ENCODE measurements around the gene MTA1. TPM values are rescaled to one million over a fixed set of nuclear protein-coding genes. Genes with fewer than 3 reads are reported as not detected.

The MTA1 gene
- total RNA-seq, 1 donor from 2014 or later: 42.0 TPM

DNA sequence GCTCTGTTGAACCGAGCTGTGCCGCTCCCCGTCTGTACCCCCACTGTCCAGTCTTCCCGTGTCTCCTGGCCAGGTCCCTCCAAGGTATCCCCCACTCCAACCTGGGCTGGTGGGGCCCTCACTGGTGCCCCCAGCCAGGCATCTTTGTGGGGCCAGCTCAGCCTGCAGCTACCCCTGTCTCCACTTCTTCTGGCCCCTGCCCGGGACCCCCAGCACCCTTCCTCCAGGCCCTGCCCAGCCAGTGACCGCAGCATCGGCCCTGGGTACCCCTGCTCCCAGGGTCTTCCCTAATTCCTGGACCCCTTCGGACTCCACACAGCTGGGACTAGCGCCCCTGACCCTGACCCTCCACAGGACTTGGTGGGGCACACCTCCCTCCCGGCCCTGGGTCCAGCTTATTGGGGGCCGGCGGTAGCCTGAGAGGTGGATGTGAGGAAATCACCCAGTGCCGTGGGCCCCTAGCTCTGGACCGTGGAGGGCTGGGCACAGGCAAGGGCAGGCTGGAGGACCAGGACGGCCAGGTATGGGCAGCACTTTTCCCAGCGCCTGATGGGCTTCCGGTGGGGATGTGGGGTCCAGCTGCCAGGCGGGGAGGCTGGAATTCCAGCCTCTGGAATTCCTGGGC lies 63.0 kb downstream of the MTA1 start:
- DNase-seq (ENCODE audit: low spot score in 2 of 2): no peak
- no peak for FAIRE-seq

DNA sequence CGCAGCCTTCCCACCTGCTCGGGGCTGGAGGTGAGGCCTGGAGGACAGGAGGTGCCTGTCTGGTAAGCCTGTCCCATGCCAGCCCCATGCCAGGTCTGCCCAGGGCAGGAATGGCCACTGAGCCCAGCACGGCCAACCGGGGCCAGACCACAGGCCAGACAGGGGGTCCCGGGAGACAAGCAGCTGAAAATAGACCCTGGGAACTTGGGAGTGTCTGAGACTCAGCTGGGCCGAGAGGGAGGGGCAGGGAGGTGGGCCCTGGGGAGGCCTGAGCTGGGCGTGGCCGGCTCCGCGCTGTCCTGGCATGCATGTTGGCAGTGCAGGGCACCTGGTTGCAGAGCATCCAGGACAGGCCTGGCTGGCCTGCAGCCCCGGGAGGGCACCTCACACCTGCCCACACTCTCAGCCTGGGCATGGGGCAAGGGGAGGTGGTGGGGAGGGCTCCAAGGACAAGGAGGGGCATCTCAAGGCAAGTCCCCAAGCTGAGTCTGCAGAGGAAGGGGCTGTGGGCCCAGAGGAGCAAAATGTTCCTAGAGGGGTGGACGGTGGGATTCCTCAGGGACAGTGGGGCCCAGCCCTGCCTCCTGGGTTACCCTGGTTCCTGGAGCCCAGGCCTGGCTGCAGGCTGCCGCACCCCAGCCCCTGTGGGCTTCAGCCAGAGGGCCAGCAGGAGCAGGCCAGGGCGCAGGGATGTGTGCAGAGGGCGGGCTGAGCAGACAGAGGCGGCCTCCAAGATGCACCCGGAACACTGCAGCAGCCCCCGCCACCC lies 63.9 kb downstream of the MTA1 start:
- FAIRE-seq (no peak), DNase-seq (ENCODE audit: low spot score in 2 of 2) (no peak)

DNA sequence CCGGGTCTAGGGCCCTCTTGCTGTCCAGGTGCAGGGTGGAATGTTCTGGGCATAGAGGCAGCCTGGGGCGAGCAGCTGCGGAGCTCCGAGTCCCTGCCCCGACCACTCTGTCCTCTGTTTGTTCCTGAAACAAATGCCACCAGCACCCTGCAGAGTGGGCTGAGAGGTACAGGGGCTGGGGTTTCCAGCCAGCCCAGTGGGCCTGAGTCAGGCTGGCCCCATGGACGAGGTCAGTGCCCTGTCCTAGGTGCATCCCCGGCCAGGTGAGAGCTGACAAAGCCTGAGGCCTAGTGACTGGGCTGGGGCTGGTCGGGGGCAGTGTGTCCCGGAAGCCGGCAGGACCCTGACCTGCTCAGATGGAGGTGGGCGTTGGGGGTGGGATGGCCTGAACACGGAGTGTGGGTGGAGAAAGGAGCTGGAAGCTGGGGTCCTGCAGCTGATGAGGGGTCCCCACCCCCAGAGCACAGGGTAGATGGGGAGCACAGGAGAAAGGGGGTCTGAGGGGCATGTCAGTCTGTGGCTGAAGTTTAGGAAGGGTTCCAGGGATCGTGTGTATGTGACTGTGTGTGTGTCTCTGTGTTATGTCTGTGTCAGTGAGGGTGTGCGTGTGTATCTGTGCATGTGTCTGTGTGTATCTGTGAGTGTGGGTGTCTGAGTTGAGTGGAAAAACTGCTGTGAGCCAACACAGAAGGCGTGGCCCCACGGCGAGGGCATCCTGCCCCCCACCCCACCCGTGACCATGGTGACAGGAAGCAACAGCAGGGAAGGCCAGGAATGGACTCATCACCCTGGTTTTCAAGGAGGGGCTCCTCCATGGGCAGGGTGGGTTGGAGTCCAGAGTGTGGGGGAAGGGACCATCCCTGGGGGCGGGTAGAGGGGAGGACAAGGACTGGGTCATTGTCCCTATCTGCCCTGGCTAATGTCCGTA lies 64.7 kb downstream of the MTA1 start:
- DNase-seq (ENCODE audit: low spot score in 2 of 2) (no peak), FAIRE-seq (no peak)

GRCh38 chr14:105484997-105485393 lies 65.4 kb downstream of the MTA1 start:
- no peak for FAIRE-seq
- no peak for DNase-seq (ENCODE audit: low spot score in 2 of 2)

- DNase-seq (ENCODE audit: low spot score in 2 of 2) (no peak), FAIRE-seq (no peak)
Measured at GRCh38 chr14:105485739-105486162, 66.1 kb downstream of the MTA1 start.

- FAIRE-seq: no peak
- no peak for DNase-seq (ENCODE audit: low spot score in 2 of 2)
Measured at GRCh38 chr14:105486163-105486973, 66.7 kb downstream of the MTA1 start, which contains the start of gene CRIP1. TSS of gene CRIP1 (plus strand) at chr14:105486886. CDS start at chr14:105487260, 374 bp downstream.

DNA sequence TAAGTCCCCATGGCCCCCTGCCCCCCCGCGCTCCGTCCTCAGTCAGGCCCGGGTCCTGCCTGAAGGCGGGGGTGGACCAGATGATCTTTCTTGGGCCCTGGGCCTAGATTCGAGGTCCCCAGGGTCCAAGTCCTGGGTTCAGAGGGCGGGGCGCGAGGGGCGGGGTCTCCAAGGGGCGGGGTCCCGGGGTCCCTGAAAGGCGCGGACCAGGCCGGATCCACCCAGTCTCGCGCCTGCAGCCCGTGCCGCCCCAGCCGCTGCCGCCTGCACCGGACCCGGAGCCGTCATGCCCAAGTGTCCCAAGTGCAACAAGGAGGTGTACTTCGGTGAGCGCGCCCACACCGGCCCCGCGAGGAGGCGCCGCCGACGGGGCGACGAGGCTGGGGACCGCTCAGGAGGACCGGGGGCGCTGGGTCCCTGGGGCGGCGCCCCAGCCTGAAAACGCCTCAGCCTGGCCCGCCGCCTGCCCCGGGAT lies 67.4 kb downstream of the MTA1 start:
- DNase-seq (ENCODE audit: low spot score in 2 of 2): no peak
- FAIRE-seq: no peak

DNA sequence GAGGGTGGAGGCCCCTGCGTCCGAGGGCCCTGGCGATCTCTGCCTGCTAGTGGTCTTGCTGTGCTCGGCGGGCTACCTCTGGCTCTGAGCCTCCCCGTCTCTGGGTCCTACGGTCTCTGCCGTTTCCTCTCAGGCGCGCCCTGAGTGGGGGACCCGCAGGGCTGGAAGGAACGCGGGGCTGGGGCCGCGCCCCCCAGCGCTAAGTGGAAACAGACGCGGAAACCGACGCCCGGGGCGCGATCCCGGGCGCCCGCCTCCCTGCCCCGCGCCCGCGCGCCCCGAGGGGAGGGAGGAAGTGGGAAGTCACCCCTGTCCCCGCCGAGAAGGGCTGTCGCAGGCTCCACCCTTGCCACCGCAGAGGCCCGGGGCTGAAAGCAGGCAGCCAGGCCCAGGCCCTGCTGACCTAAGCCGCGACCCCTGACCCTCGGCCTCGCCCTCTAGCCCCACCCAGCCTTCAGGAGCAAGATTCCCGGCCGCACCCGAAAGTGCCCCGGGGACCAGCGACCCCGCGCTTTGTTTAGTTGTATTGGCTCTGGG lies 67.9 kb downstream of the MTA1 start:
- no peak for FAIRE-seq
- DNase-seq (ENCODE audit: low spot score in 2 of 2): no peak

- FAIRE-seq (no peak), DNase-seq (ENCODE audit: low spot score in 2 of 2) (no peak)
Measured at GRCh38 chr14:105487986-105488777, 68.6 kb downstream of the MTA1 start.

GRCh38 chr14:105488781-105489541 lies 69.3 kb downstream of the MTA1 start:
- DNase-seq (ENCODE audit: low spot score in 2 of 2): no peak
- no peak for FAIRE-seq

GRCh38 chr14:105489542-105490266 lies 70.1 kb downstream of the MTA1 start:
- FAIRE-seq: no peak
- DNase-seq (ENCODE audit: low spot score in 2 of 2): peak; percentile 79 to 80

GRCh38 chr14:105490267-105490571 lies 70.6 kb downstream of the MTA1 start:
- FAIRE-seq (no peak), DNase-seq (ENCODE audit: low spot score in 2 of 2) (no peak)

DNA sequence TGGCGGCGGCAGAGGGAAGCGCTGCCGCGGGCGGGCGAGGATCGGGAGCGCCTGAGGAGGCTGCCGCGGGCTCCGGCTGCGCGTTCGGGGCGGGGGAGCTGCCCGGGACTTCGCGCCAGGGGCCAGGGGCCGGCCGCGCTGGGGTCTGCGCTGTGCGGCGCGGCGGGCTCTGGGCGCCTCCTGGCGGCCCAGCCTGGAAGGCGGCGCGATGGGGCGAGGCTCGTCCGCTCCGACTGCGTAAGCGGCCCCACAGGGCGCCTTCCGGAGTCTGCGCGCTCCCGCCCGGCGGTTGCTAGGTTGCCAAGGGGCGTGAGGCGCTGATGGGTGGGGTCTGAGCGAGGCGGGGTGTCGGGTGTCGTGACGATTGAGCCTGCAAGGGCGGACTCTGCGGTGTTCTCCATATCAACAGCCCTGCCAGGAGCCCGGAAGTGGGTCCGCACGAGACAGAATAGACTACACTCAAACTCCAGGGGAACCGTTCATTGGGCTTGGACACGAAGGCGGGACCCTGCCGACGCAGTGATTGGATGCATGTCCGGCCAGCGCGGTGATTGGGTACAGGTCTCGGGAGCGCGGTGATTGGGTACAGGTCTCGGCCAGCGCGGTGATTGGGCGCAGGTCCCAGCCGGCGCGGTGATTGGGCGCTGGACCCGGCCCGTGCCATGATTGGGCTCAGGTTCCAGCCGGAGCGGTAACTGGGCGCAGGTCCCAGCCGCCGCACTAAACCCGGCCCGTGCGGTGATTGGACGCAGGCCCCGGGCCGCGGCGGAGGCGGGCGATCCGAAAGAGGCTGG lies 71.1 kb downstream of the MTA1 start, which contains the start of gene TEDC1:
Gene TEDC1, plus strand, starts transcription at position 675 of the 794 bp plus-strand sequence. CDS start 130 bp downstream, outside the sequence.
- DNase-seq (ENCODE audit: low spot score in 2 of 2): peak; percentile 98
- FAIRE-seq: peak; percentile 97

DNA sequence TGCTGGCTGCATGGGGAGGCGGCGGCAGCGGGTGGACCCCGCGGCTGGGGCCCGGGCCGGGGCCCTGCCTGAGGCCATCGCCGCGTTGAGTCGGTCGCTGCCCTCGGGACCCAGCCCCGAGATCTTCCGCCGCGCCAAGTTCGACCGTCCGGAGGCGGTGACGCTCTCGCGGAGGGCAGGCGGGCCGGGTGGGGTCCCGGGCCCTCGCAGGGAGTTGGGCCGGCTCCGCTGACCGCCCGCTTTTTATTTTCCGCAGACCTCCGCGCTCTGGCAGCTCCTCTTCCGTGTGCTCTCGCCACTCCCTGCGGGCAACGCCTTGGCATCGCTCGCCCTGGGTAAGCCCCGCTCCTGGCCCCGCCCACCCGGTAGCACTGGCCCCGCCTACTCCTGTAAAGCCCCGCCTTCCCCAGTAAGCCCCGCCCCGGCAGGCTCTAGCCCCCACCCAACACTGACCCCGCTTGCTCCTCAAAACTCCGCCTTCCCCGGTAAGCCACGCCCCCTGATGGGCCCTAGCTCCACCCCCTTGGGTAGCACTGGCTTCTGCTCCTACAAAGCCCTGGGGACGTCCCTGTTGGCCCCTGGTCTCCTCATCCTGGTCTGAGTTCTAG lies 71.8 kb downstream of the MTA1 start:
- DNase-seq (ENCODE audit: low spot score in 2 of 2) (peak in 1 of 2 donors; percentile 69), FAIRE-seq (no peak)

DNA sequence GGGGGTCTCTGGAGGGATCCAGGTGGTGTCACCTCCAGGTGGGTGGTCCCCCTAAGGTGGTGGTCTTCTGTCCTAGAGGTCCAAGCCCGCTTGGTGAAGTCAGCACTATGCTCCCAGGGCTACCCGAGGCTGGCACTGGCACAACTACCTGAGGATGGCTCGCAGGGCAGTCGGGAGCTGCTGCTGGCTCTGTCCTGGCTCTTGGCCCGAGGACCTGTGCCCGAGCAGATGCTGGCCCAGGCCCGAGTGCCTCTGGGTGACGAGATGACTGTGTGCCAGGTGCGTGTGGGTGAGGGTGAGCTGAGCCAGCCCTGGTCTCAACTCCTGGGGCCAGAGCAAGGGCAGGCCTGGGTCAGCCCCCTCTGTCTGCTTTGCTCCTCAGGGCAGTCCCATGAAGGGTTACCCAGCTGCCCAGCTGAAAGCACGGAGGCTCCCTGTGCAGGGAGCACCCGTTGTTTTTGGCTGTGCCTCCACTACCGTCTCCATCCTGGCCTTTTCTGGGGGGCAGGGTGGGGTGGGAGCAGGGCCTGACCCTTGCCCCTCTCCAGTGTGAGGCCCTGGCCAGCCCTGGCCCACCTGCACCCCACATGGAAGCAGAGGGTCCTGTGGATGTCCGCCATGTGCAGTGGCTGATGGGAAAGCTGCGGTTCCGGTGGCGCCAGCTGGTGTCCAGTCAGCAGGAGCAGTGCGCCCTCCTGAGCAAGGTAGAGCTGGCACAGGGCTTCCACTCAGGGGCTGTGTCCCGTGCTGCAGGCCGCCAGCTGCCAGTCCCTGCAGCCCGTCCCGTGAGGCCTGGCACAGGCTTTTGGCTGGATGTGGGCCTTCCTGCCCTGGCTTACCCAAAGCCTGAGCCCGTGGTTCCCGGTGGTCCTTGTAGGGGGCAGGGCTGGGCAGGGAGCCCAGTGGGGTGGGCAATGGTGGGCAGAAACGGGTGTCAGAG lies 72.7 kb downstream of the MTA1 start:
- no peak for FAIRE-seq
- no peak for DNase-seq (ENCODE audit: low spot score in 2 of 2)

Measured in frontal cortex (tissue), 4 donors.